ENCODE data around the gene LBP. TPM values are rescaled to one million over a fixed set of nuclear protein-coding genes. Genes with fewer than 3 reads are reported as not detected.

The LBP gene
- polyA plus RNA-seq, 1 experiment = not detected

DNA sequence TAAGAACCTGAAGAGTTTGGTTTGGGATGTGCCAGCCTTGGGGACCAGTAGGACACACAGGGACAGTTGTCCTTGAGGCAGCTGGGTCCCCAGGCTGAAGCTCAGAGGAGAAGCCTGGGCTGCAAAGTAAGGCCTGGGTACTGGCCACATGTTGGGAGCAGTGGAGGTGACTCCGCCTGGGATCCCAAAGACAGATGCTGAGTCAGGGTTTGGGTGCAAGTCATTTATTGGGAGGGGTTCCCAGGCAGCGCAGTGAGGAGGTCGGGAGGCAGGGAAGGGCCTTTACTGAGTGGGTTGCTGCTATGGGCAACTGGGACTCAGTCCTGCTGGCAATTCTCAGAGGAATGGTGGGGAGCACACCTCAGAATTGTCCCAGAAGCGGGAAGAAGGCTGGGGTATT is 29.9 kb upstream of the LBP start:
- ChIA-PET POLR2A (interaction anchor here (0.7 kb wide), 1 partner anchor 744 kb away, joined by 6 read pairs; no protein-coding TSS in a partner anchor), CTCF (no interaction called here)
- Histone ChIP-seq H3K4me3 (ENCODE audit: low read depth, low read length) (no peak overlapping the region), H3K27me3 (ENCODE audit: control insufficient read depth, insufficient read depth, low read length) (peaks cover 2% of the 10 kb centered on the region), H3K27ac (ENCODE audit: low read depth, low read length) (no peak overlapping the region), H3K9me3 (ENCODE audit: control insufficient read depth, insufficient read depth, low read length) (no peaks in the 10 kb centered on the region)
- DNase-seq (ENCODE audit: low read depth, low spot score) = no peak
- TF ChIP-seq, protein P1, sequence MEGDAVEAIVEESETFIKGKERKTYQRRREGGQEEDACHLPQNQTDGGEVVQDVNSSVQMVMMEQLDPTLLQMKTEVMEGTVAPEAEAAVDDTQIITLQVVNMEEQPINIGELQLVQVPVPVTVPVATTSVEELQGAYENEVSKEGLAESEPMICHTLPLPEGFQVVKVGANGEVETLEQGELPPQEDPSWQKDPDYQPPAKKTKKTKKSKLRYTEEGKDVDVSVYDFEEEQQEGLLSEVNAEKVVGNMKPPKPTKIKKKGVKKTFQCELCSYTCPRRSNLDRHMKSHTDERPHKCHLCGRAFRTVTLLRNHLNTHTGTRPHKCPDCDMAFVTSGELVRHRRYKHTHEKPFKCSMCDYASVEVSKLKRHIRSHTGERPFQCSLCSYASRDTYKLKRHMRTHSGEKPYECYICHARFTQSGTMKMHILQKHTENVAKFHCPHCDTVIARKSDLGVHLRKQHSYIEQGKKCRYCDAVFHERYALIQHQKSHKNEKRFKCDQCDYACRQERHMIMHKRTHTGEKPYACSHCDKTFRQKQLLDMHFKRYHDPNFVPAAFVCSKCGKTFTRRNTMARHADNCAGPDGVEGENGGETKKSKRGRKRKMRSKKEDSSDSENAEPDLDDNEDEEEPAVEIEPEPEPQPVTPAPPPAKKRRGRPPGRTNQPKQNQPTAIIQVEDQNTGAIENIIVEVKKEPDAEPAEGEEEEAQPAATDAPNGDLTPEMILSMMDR (IDR thresholded peaks at IDR 0.05; ENCODE audit: low read depth, low read length) = no peak

DNA sequence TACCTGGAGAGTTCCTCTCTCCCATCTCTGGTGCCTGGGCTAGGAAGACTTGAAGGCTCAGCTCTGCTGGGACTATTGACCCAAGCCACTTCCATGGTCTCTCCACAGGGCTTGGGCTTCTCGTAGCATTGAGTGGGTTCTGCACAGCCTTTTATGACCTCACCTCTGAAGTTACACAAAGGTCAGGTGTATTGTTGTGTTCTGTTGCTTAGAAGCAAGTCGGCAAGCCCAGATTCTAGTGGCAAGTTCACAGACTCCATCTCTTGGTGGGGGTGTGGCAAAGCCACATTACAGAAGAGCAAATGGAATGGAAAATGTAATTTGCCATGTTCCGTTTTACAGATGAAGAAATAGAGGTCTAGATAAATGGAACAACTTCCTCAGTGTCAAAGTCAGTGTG is 28.9 kb upstream of the LBP start:
- POLR2A ChIA-PET = no interaction called here
- CTCF ChIA-PET = interaction anchor here (0.8 kb wide), 1 partner anchor 91 kb away, joined by 4 read pairs; no protein-coding TSS in a partner anchor
- Histone ChIP-seq H3K4me3 (ENCODE audit: low read depth, low read length) (no peak overlapping the region), H3K27me3 (ENCODE audit: control insufficient read depth, insufficient read depth, low read length) (peaks cover 2% of the 10 kb centered on the region), H3K27ac (ENCODE audit: low read depth, low read length) (no peak overlapping the region), H3K9me3 (ENCODE audit: control insufficient read depth, insufficient read depth, low read length) (no peaks in the 10 kb centered on the region)
- TF ChIP-seq, protein P1 (IDR thresholded peaks at IDR 0.05; ENCODE audit: low read depth, low read length) = no peak
- no peak for DNase-seq (ENCODE audit: low read depth, low spot score)

DNA sequence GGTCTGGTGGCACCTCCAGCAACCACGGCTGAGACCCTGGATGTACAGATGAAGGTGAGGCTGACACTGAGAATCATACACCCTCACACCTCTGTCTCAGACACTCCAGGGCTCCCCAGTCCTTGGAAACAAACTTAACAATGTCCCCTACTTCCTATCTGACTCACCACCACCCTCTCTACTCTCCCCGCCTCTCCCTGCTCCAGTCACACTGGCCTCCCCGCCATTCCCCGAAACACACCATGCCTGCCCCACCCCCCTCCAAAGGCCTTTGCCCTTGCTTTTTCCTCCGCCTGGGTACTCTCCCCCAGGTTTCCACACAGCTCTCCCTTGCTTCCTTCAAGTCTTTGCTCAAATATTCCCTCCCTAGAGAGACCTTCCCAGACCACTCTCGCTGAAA is 26.1 kb upstream of the LBP start:
- POLR2A ChIA-PET = interaction anchor here (0.7 kb wide), 1 partner anchor 83 kb away, joined by 8 read pairs; no protein-coding TSS in a partner anchor
- Histone ChIP-seq H3K4me3 (ENCODE audit: low read depth, low read length) (no peak overlapping the region), H3K9me3 (ENCODE audit: control insufficient read depth, insufficient read depth, low read length) (no peaks in the 10 kb centered on the region), H3K27ac (ENCODE audit: low read depth, low read length) (no peak overlapping the region), H3K27me3 (ENCODE audit: control insufficient read depth, insufficient read depth, low read length) (peaks cover 10% of the 10 kb centered on the region)
- TF ChIP-seq, protein P1 (IDR thresholded peaks at IDR 0.05; ENCODE audit: low read depth, low read length) = no peak
- DNase-seq (ENCODE audit: low read depth, low spot score) = no peak
- CTCF ChIA-PET = interaction anchor here (0.8 to 1.8 kb wide), 5 partner anchors 89 to 259 kb away, joined by 3 to 5 read pairs (median 4); no protein-coding TSS in a partner anchor

DNA sequence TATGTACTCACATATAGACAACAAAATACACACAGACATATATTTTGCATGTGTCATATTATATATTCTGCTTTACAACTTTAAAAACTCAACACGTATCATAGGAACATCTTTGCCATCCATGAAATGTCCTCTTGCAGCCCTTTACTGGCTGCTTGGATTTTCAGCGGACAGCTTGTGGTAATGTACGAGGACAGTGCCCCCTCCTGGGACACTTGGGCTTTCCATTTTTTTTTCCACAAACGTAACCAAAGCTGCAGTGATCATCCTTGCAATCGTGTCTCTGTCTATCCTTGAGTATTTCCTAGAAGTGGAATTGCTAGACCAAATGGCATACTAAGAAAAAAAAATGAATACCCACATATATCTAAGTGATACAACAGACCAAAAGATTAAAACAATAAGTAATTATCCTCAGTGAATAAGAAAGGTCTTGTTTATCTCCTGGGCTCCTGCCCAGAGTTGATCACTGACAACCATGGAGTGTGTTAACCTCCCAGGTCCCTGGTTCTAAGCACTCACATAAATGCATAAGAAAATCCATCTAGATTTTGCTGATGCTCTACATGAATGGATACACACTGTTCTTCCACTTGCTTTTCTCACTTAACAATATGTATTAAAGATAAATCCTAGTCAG is 24.2 kb upstream of the LBP start:
- H3K27me3 ChIP-seq (ENCODE audit: control insufficient read depth, insufficient read depth, low read length) = peaks cover 24% of the 10 kb centered on the region
- DNase-seq (ENCODE audit: low read depth, low spot score) = peak; percentile 45
- no peak overlapping the region for H3K4me3 ChIP-seq (ENCODE audit: low read depth, low read length)
- ChIA-PET CTCF (interaction anchor here (0.6 to 1.8 kb wide), 10 partner anchors 15 to 261 kb away, joined by 3 to 9 read pairs (median 4); no protein-coding TSS in a partner anchor), POLR2A (no interaction called here)
- no peaks in the 10 kb centered on the region for H3K9me3 ChIP-seq (ENCODE audit: control insufficient read depth, insufficient read depth, low read length)
- TF ChIP-seq, protein P1 (IDR thresholded peaks at IDR 0.05; ENCODE audit: low read depth, low read length) = peak; percentile 73
- H3K27ac ChIP-seq (ENCODE audit: low read depth, low read length) = no peak overlapping the region

DNA sequence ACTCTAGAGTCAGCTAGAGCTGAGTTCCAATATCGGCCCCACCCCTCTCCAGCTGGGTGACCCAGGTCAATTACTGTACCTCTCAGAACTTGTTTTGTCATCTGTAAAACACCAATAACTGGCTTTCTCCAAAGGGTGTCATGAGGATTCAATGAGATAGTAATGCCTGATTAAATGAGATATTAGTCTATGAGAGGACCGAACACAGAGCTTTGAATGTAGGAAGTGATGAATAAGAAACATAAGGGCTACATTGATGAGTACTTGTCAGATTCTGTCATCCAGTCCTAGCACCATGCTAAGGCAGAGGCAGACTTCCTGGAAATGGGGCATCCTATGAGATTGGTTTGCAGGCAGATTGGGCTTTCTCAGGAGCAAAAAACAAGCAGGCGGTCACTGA is 22.1 kb upstream of the LBP start:
- H3K27me3 ChIP-seq (ENCODE audit: control insufficient read depth, insufficient read depth, low read length) = peaks cover 33% of the 10 kb centered on the region
- H3K9me3 ChIP-seq (ENCODE audit: control insufficient read depth, insufficient read depth, low read length) = no peaks in the 10 kb centered on the region
- H3K4me3 ChIP-seq (ENCODE audit: low read depth, low read length) = no peak overlapping the region
- POLR2A ChIA-PET = interaction anchor here (0.5 kb wide), 1 partner anchor 86 kb away, joined by 3 read pairs; no protein-coding TSS in a partner anchor
- no peak overlapping the region for H3K27ac ChIP-seq (ENCODE audit: low read depth, low read length)
- CTCF ChIA-PET = interaction anchor here (1.7 to 3.5 kb wide), 2 partner anchors 94 to 103 kb away, joined by 7 to 25 read pairs; no protein-coding TSS in a partner anchor
- TF ChIP-seq, protein P1 (IDR thresholded peaks at IDR 0.05; ENCODE audit: low read depth, low read length) = no peak
- no peak for DNase-seq (ENCODE audit: low read depth, low spot score)
